ENCODE measurements around the gene XPR1.

- TF ChIP-seq EZH2 (IDR thresholded peaks at IDR 0.05; ENCODE audit: insufficient read depth, poor library complexity, severe bottlenecking) = no peak
- TF ChIP-seq EZH2phosphoT487 (IDR thresholded peaks at IDR 0.05; ENCODE audit: insufficient read depth, low read depth) = no peak
These were observed 11.2 kb upstream of the XPR1 start for GRCh38 chr1:180620581-180620980.

Measured in GM23248 (cell line).